Pancreas (tissue), 10 donors: ENCODE data around the gene SCAF1. TPM values are rescaled to one million over a fixed set of nuclear protein-coding genes. Genes with fewer than 3 reads are reported as not detected.

Experiments
- ATAC-seq, 4 donors: fragments of 200-7000 bp; cut with Tn5 transposase; one replicate each; pipeline versions ENCODE4 v1.8.0 to v1.9.1; 2020; ENCODE audit warnings: mild to moderate bottlenecking in 4 of 4, moderate library complexity in 4 of 4
- DNase-seq, 6 donors: peaks; one replicate each; pipeline ENCODE4 v3.0.0-alpha.2; 2020
- FAIRE-seq: peaks from 2 replicates; lab custom pipeline; 2012; peaks lifted over from hg19 to GRCh38; lab: Jason Lieb, UNC
- H3K27ac ChIP-seq, 4 donors: fragments of 200-600 bp; sonication (generic); 1 replicate in 3 of 4; 2 replicates in 1 of 4; pipeline versions ENCODE4 v1.5.0 to v1.8.0; 2020
- H3K27me3 ChIP-seq, 4 donors: fragments of 200-600 bp; one replicate each; pipeline ENCODE4 v1.8.0; 2021
- H3K36me3 ChIP-seq, 3 donors: fragments of 200-600 bp; sonication (generic) in 1 of 3; one replicate each; pipeline versions ENCODE4 v1.5.0 to v1.8.0; 2020 to 2021
- H3K4me1 ChIP-seq, 3 donors: fragments of 200-600 bp; one replicate each; pipeline ENCODE4 v1.8.0; 2021
- H3K4me3 ChIP-seq, 4 donors: fragments of 200-600 bp; sonication (generic) in 2 of 4; one replicate each; pipeline versions ENCODE4 v1.5.0 to v1.8.0; 2020 to 2021
- H3K9me3 ChIP-seq, 4 donors: fragments of 200-600 bp; one replicate each; pipeline ENCODE4 v1.8.0; 2021
- WGBS, 2 donors: extraction: QIAGEN DNeasy Blood & Tissue Kit; methylation state at CpG; one replicate each; pipeline ENCODE4 v1.1.7; 2013; 5-methylcytosine and 5-hydroxymethylcytosine counted together
- intact Hi-C, 3 donors: fragments of 100-400 bp; cut with DNase I; formaldehyde crosslinking; loops; one replicate each; pipeline versions ENCODE4 v1.11.1 to v1.14.2; 2022
- polyA plus RNA-seq, 2 donors: library from polyadenylated mRNA; stranded (reverse); fragments of 200-250 nt; gene quantifications; one replicate each; pipeline ENCODE4 v1.2.3, GENCODE V29; 2013
- total RNA-seq, 6 donors: library from RNA; stranded (reverse); fragmentation: NEBNext Ultra II Directional in 4 of 6; extraction: Animal tissue kit (Norgen Biotek cat#: 25700) in 4 of 6; gene quantifications; one replicate each; pipeline versions ENCODE4 v1.2.1 to v1.2.4, GENCODE V29; 2021 to 2023
- TF ChIP-seq, protein P1 (sequence below), 4 donors: fragments of 200-600 bp; sonication (generic) in 3 of 4; IDR thresholded peaks; one replicate each; pipeline versions ENCODE4 v1.5.0 to v1.8.0; 2021; ENCODE audit warnings: antibody characterized with exemption in 4 of 4
- donor health status: healthy with polysubstance abuse.
- donor health status: DM: no; HTN: no; CAD: no; lungs with moderate emphysema.
- donor health status: DM: no; HTN: no; CAD: no.
- donor health status: control.
- donor health status: control.
- donor health status: Bipolar disorder and iron deficiency.
- donor health status: DM: yes; HTN: yes; CAD: no.
- donor health status: DM: no; HTN: no; CAD: no.
- donor health status: DM: no; HTN: no; CAD: no.
- donor health status: DM: yes; HTN: yes; CAD: no.

The SCAF1 gene
- total and polyA plus RNA-seq, 8 donors: 17.3 to 34.8 (median 28.3) TPM

GRCh38 chr19:49676136-49676783 lies 34.3 kb downstream of the SCAF1 start:
- intact Hi-C loops: loop anchor here in 1 of 3 donors (10.0 kb wide), 1 partner anchor 91 kb away; the partner anchor contains the start of genes NOSIP and PRRG2
- 3 to 4% methylated on average over 27 of the region's 27 CpGs for WGBS, 2 donors
- H3K36me3 ChIP-seq: no peaks in the 10 kb centered on the region
- TF ChIP-seq, protein P1, sequence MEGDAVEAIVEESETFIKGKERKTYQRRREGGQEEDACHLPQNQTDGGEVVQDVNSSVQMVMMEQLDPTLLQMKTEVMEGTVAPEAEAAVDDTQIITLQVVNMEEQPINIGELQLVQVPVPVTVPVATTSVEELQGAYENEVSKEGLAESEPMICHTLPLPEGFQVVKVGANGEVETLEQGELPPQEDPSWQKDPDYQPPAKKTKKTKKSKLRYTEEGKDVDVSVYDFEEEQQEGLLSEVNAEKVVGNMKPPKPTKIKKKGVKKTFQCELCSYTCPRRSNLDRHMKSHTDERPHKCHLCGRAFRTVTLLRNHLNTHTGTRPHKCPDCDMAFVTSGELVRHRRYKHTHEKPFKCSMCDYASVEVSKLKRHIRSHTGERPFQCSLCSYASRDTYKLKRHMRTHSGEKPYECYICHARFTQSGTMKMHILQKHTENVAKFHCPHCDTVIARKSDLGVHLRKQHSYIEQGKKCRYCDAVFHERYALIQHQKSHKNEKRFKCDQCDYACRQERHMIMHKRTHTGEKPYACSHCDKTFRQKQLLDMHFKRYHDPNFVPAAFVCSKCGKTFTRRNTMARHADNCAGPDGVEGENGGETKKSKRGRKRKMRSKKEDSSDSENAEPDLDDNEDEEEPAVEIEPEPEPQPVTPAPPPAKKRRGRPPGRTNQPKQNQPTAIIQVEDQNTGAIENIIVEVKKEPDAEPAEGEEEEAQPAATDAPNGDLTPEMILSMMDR (IDR thresholded peaks at IDR 0.05): no peak
- H3K4me1 ChIP-seq: peaks cover 5 to 26% (median 17%) of the 10 kb centered on the region in 3 donors
- H3K4me3 ChIP-seq: peak overlapping the region in 2 of 4 donors; percentile 20 to 39
- DNase-seq (peak in 5 of 6 donors; percentile 85 to 90 (median 89)), FAIRE-seq (no peak), ATAC-seq (peak; percentile 56 to 65 (median 60))
- H3K27ac ChIP-seq: peak overlapping the region; percentile 89 to 95 (median 92)
- H3K27me3 ChIP-seq: no peaks in the 10 kb centered on the region
- no peaks in the 10 kb centered on the region for H3K9me3 ChIP-seq

DNA sequence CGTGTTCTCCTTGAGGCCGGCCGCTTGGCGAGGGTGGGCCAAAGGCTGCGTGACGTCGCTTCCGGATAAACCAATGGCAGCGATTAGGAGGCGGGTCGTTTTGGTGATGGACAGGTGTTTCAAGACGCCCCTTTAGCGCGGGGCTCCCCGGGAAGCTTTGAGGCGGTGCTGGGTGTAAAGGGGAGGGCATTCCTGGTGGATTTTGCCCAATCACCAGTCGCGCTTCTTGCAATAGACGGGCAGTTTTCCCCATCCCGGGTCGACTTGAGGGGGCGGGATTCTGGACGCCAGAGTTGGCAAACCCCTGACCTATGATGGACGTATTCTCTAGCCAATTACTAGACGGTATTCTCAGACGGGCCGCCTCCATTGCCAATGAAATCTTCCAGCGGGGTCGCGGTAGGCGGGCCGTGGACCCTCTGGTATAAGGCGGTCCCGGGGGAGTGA lies 34.8 kb downstream of the SCAF1 start:
- Histone ChIP-seq H3K4me1 (peaks cover 4 to 25% (median 17%) of the 10 kb centered on the region in 3 donors), H3K4me3 (peak overlapping the region; percentile 87 to 99 (median 94)), H3K27me3 (no peaks in the 10 kb centered on the region), H3K36me3 (peaks cover 0 to under 1% (median 0%) of the 10 kb centered on the region in 3 donors), H3K27ac (peak overlapping the region; percentile 89 to 95 (median 92)), H3K9me3 (no peaks in the 10 kb centered on the region)
- peak; percentile 76 to 84 (median 80) for ATAC-seq
- TF ChIP-seq, protein P1 (IDR thresholded peaks at IDR 0.05): no peak
- peak; percentile 99 for FAIRE-seq
- peak; percentile 95 to 100 (median 100) for DNase-seq
- intact Hi-C loops: loop anchor here in 1 of 3 donors (10.0 kb wide), 1 partner anchor 92 kb away; the partner anchor contains the start of genes NOSIP and PRRG2
- 0% methylated on average over 31 to 34 of the region's 34 CpGs for WGBS, 2 donors

GRCh38 chr19:49677231-49677900 lies 35.4 kb downstream of the SCAF1 start, which contains the start of gene PRMT1:
Gene PRMT1 (plus strand): TSS chr19:49677271. CDS start chr19:49677281, 10 bp downstream.
- ATAC-seq (peak; percentile 8 to 14 (median 10)), FAIRE-seq (no peak), DNase-seq (peak in 4 of 6 donors; percentile 57 to 80 (median 70))
- Histone ChIP-seq H3K9me3 (no peaks in the 10 kb centered on the region), H3K27ac (peak within 1 kb of the TSS; percentile 89 to 95 (median 92)), H3K27me3 (no peaks in the 10 kb centered on the region), H3K4me3 (peak within 1 kb of the TSS; percentile 87 to 99 (median 94)), H3K36me3 (peaks cover 0 to 6% (median 0%) of the 10 kb centered on the region in 3 donors), H3K4me1 (peaks cover 0 to 21% (median 13%) of the 10 kb centered on the region in 3 donors)
- TF ChIP-seq, protein P1 (IDR thresholded peaks at IDR 0.05): no peak
- intact Hi-C loops: loop anchor here in 1 of 3 donors (10.0 kb wide), 1 partner anchor 93 kb away; the partner anchor contains the start of genes NOSIP and PRRG2
- 0% methylated on average over 44 to 57 of the region's 57 CpGs for WGBS, 2 donors

DNA sequence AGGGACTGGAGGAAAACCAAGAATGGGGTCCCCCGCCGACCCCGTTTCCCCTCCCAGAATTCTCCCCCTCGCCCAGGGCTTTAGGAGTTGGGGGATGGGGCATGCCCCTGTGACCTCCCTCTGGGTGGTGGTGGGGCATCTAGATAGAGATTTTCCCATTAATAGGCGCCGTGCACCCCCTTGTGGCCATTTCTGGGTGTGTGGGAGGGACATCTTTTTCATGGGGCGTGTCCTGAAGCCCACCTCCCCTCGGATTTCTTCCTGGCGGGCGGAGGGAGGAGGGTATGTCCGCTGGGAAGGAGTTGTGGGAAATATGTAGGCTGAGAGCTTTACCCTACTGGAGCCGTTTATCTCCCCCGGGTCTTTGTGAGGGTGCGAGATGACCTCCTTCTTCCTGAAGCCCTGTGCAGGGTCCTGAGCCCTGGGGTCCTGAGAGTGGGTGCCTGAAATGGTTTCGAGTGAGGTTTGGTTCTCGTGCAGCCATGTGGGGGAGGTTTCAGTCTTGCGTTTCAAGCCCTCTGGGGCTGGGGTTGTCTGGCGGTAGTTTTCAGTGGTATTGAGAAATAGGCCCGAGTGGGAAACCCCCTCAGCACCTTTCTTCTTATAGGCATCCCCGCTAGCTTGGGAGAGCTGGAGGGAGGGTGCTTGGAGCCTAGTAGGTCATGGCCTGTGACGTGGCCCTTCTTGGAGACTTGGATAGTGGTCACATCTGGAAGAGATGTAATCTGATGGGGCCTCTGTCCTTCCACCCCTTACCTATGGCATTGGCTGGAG lies 36.1 kb downstream of the SCAF1 start:
- intact Hi-C loops: loop anchor here in 1 of 3 donors (10.0 kb wide), 1 partner anchor 93 kb away; the partner anchor contains the start of genes NOSIP and PRRG2

More for the DNA sequence above, 36.1 kb downstream of the SCAF1 start:
- Histone ChIP-seq H3K4me1 (peaks cover 0 to 21% (median 13%) of the 10 kb centered on the region in 3 donors), H3K4me3 (peak overlapping the region; percentile 87 to 99 (median 94)), H3K27ac (peak overlapping the region; percentile 80 to 87 (median 83)), H3K27me3 (no peaks in the 10 kb centered on the region), H3K36me3 (peaks cover 0 to 8% (median 0%) of the 10 kb centered on the region in 3 donors), H3K9me3 (no peaks in the 10 kb centered on the region)
- FAIRE-seq (no peak), ATAC-seq (peak in 3 of 4 donors; percentile 4 to 9 (median 6)), DNase-seq (peak in 5 of 6 donors; percentile 65 to 84 (median 78))
- TF ChIP-seq, protein P1 (IDR thresholded peaks at IDR 0.05): peak; percentile 31 to 59 (median 48)
- WGBS, 2 donors: 3% methylated on average over 21 of the region's 21 CpGs
